ENCODE data around the gene SMTN. TPM values are rescaled to one million over a fixed set of nuclear protein-coding genes. Genes with fewer than 3 reads are reported as not detected.

SMTN gene
- 10 to 100 TPM; 35.5 to 50.1 TPM for total RNA-seq

DNA sequence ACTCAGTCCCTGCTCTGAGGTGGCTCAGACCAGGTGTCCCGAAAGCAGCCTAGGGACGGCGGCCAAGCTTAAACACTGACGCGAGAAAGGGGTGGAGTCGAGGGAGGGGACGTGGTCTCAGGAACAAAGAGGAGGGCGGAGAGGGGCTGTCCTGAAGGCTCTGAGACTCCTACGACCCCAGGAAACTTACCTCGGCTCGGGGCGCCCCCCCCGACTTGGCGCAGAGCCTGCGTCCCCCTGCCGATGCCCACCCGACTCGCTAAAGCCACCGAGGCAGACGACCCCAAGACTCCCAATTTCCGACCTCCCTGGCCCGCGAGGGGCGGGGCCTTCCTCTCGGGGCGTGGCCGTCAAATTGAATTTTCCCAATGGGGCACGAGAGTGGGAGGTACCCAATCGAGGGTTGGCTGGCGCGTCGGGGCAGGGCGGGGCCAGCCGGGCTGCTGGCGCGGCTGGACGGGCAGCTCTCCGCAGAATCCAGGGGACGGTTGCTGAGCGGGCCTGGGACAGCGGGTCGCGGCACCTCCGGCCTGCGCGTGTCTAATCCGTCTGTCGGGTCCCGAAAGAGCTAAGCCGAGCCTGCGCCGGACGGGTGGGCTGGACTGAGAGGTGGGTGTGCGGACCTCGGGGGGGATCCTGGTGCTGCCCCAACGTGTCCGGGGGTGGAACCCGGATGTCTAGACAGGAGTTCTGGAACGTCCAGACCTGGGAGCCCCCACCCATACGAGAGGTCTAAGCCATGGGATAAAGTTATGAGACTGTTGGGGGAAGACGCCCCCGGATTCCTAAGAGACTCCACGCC, at the start of gene SMTN:
TSS of gene SMTN (plus strand) at position 471 of the 802 bp plus-strand sequence. CDS start 1,941 bp downstream, outside the sequence.
- WGBS, 2 donors: 0 to 1% methylated on average over 18 to 61 of the region's 63 CpGs
- DNase-seq: peak; percentile 96 to 98 (median 97)
- intact Hi-C loops (cut with DNase I): no loop called here
- TF ChIP-seq, protein P1, sequence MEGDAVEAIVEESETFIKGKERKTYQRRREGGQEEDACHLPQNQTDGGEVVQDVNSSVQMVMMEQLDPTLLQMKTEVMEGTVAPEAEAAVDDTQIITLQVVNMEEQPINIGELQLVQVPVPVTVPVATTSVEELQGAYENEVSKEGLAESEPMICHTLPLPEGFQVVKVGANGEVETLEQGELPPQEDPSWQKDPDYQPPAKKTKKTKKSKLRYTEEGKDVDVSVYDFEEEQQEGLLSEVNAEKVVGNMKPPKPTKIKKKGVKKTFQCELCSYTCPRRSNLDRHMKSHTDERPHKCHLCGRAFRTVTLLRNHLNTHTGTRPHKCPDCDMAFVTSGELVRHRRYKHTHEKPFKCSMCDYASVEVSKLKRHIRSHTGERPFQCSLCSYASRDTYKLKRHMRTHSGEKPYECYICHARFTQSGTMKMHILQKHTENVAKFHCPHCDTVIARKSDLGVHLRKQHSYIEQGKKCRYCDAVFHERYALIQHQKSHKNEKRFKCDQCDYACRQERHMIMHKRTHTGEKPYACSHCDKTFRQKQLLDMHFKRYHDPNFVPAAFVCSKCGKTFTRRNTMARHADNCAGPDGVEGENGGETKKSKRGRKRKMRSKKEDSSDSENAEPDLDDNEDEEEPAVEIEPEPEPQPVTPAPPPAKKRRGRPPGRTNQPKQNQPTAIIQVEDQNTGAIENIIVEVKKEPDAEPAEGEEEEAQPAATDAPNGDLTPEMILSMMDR (IDR thresholded peaks at IDR 0.05): peak in 1 of 7 experiments; percentile 5
- peak; percentile 96 to 98 (median 97) for TF ChIP-seq POLR2A (IDR thresholded peaks at IDR 0.05)
- Histone ChIP-seq H3K27ac (peak within 1 kb of the TSS; percentile 91 to 97 (median 93)), H3K9me3 (no peaks in the 10 kb centered on the region), H3K4me1 (peaks cover 69% of the 10 kb centered on the region), H3K4me3 (peak within 1 kb of the TSS; percentile 25 to 39), H3K36me3 (replicated peaks in 1 of 2; ENCODE audit: insufficient read depth in 1 of 2, low read depth in 2 of 2) (no peaks in the 10 kb centered on the region), H3K27me3 (no peaks in the 10 kb centered on the region)
- peak; percentile 84 for ATAC-seq

DNA sequence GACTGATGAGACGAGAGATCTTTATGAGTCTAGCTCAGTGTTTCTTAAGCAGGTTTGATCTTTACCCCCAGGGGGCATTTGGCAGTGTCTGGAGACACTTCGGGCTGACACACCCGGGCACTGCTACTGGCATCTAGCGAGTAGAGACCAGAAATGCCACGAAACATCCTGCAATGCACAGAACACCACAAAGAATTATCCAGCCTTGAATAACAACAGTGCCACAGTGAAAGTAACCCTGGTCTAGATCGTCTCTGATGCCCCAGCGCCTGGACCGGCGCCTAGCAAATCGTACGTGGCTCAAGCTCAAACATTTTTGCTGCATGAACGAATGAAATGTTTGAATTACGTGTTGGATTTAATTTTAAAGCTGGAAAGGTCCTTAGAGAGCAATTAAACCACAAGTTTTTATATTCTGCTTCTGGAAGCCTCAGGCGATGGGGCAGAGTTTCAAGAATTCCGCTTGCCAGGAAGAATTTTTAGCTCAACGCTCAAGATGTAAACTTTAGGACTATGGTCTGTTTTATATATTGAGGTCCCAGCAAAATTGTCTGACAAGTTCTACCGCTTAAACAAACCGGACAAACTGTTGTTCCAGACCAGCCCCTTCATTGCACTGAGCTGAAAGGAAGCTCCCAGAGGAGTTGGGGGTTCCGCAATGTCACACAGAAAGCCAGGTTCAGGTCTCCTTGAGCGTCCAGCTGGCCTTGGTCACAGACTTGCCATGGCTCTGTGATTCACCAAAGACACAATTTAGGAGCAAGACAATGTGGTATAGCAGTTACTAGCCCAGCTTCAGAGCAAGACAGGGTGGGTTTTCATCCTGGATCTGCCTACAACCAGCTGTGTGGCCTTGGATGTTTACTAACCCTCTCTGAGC, 44.2 kb upstream of the SMTN start:
- Histone ChIP-seq H3K4me3 (no peak overlapping the region), H3K27me3 (no peaks in the 10 kb centered on the region), H3K36me3 (replicated peaks in 1 of 2; ENCODE audit: insufficient read depth in 1 of 2, low read depth in 2 of 2) (no peaks in the 10 kb centered on the region), H3K9me3 (no peaks in the 10 kb centered on the region), H3K4me1 (no peaks in the 10 kb centered on the region), H3K27ac (no peak overlapping the region)
- DNase-seq: no peak
- TF ChIP-seq, protein P1 (IDR thresholded peaks at IDR 0.05): no peak
- no peak for TF ChIP-seq POLR2A (IDR thresholded peaks at IDR 0.05)
- ATAC-seq: no peak
- 71 to 77% methylated on average over 20 of the region's 20 CpGs for WGBS, 2 donors
- intact Hi-C loops (cut with DNase I): no loop called here

DNA sequence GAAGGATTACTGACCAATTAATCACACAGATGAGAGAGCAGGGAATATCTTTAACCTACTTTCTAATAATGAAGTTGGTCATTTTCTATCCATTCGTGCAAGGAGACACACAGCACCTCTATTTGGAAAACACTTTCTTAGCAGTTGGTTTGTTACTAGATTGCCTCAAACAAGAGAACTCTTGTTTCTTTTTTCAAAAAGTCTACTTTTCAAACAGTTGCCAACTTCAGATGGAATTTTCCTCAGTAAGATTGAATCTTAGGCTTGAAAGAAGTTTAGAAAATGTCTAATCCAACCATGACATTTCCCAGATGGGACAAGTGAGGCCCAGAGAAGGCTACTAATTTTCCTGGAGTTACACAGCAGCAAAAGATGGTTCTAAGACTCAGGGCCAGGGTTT, 42.4 kb upstream of the SMTN start:
- ATAC-seq (no peak), DNase-seq (no peak)
- no peaks in the 10 kb centered on the region for H3K4me1 ChIP-seq
- no peaks in the 10 kb centered on the region for H3K9me3 ChIP-seq
- H3K36me3 ChIP-seq (replicated peaks in 1 of 2; ENCODE audit: insufficient read depth in 1 of 2, low read depth in 2 of 2): no peaks in the 10 kb centered on the region
- TF ChIP-seq POLR2A (IDR thresholded peaks at IDR 0.05): no peak
- TF ChIP-seq, protein P1 (IDR thresholded peaks at IDR 0.05): no peak
- 76 to 93% methylated on average over 1 of the region's 1 CpG for WGBS, 2 donors
- peak overlapping the region in 1 of 4 donors; percentile 4 for H3K27ac ChIP-seq
- no peaks in the 10 kb centered on the region for H3K27me3 ChIP-seq
- intact Hi-C loops (cut with DNase I): no loop called here
- H3K4me3 ChIP-seq: no peak overlapping the region

DNA sequence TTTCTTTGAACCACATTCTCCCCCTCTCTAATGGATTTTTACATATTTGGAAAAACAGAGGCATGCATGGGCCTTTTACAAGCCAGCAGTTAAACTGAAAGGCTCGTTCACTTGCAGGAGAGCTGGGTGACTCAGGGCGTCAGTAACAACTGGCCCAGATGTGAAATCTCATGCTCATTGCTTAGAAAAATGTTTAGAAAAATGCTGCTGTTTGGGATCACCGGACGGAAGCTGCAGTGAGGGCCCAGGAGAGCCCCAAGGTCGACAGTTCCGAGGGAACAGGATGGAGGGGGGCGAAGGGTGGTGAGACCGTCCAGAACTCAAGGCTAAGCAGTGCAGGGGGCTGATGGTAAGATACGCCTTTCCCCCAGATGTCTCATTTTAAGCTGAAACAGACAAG, 41.7 kb upstream of the SMTN start:
- ATAC-seq: peak; percentile 22
- 57 to 58% methylated on average over 9 of the region's 9 CpGs for WGBS, 2 donors
- intact Hi-C loops (cut with DNase I): no loop called here

More for the DNA sequence above, 41.7 kb upstream of the SMTN start:
- Histone ChIP-seq H3K9me3 (no peaks in the 10 kb centered on the region), H3K27me3 (no peaks in the 10 kb centered on the region), H3K4me1 (no peaks in the 10 kb centered on the region), H3K27ac (peak overlapping the region in 1 of 4 donors; percentile 17), H3K36me3 (replicated peaks in 1 of 2; ENCODE audit: insufficient read depth in 1 of 2, low read depth in 2 of 2) (no peaks in the 10 kb centered on the region), H3K4me3 (no peak overlapping the region)
- peak in 2 of 4 donors; percentile 14 to 22 for DNase-seq
- TF ChIP-seq POLR2A (IDR thresholded peaks at IDR 0.05): no peak
- TF ChIP-seq, protein P1 (IDR thresholded peaks at IDR 0.05): no peak

Measured in body of pancreas (tissue), 4 donors.